HCT116 (cell line): ENCODE data around the gene ATP5F1D. TPM values are rescaled to one million over a fixed set of nuclear protein-coding genes. Genes with fewer than 3 reads are reported as not detected.

Experiments used
- ATAC-seq: fragments of 200-7000 bp; cut with Tn5 transposase; 2 replicates; pipeline ENCODE4 v1.9.1; 2020; ENCODE audit warnings: mild to moderate bottlenecking, moderate library complexity
- BruUV-seq: library from RNA; stranded (reverse); fragments of 400-500 nt; replicated peaks from 2 replicates; lab custom pipeline; 2021; lab: Mats Ljungman, UMichigan
- CTCF ChIA-PET: fragments of 300-600 bp; sonication (Branson Sonifier 250); formaldehyde crosslinking; loops from one replicate; lab custom pipeline; 2021; ENCODE audit warnings: antibody characterized with exemption; lab: Charles Lee
- POLR2A ChIA-PET: fragments of 300-600, 350-600 bp; sonication (Branson Sonifier 250); formaldehyde crosslinking; loops from one replicate; lab custom pipeline; 2021; ENCODE audit warnings: antibody characterized with exemption; lab: Charles Lee
- RAD21 ChIA-PET, 2 experiments: fragments of 300-600 bp; sonication (Branson Sonifier 250); formaldehyde crosslinking; loops; one replicate each; lab custom pipeline; 2023; ENCODE audit warnings: low total read pairs in 2 of 2; ENCODE audit not compliant: uncharacterized antibody in 2 of 2, unreplicated experiment in 2 of 2, low non-redundant PET in 1 of 2; lab: Charles Lee
- DNase-seq: peaks from one replicate; pipeline ENCODE4 v3.0.0-alpha.2; 2010; ENCODE audit warnings: low read depth, low spot score
- H2AFZ ChIP-seq: fragments of 200-600 bp; shearing (Covaris generic), sonication (generic); 2 replicates; pipeline ENCODE4 v1.6.1; 2017; ENCODE audit warnings: low read depth, mixed run types, mixed read lengths, antibody characterized with exemption, low read length; ENCODE audit not compliant: poor library complexity, severe bottlenecking
- H3K27ac ChIP-seq: 2 replicates; pipeline ENCODE4 v1.5.1; 2012; ENCODE audit warnings: low read depth, low read length
- H3K27me3 ChIP-seq: fragments of 200-600 bp; sonication (generic); 2 replicates; pipeline ENCODE4 v1.6.1; 2016; ENCODE audit warnings: mixed run types, low read length, mixed read lengths; ENCODE audit not compliant: insufficient read depth
- H3K36me3 ChIP-seq, 2 experiments: fragments of 200-500 bp in 1 of 2; fragments of 200-600 bp in 1 of 2; sonication (Bioruptor generic) in 1 of 2; sonication (generic) in 1 of 2; 2 replicates each; pipeline versions ENCODE4 v1.5.1 to v1.6.1; 2014 to 2016; ENCODE audit warnings: low read length in 2 of 2, inconsistent platforms in 1 of 2, mixed read lengths in 1 of 2, mixed run types in 1 of 2; ENCODE audit not compliant: insufficient read depth in 2 of 2, control insufficient read depth in 1 of 2
- H3K4me1 ChIP-seq, 2 experiments: fragments of 200-600 bp in 1 of 2; sonication (generic) in 1 of 2; 2 replicates each; pipeline versions ENCODE4 v1.5.1 to v1.6.1; 2012 to 2017; ENCODE audit warnings: low read length in 2 of 2, inconsistent platforms in 1 of 2, mild to moderate bottlenecking in 1 of 2, mixed read lengths in 1 of 2, mixed run types in 1 of 2, moderate library complexity in 1 of 2; ENCODE audit not compliant: insufficient read depth in 2 of 2, control insufficient read depth in 1 of 2
- H3K4me2 ChIP-seq: fragments of 200-600 bp; sonication (generic); 2 replicates; pipeline ENCODE4 v1.6.1; 2017; ENCODE audit warnings: mixed run types, low read length, mixed read lengths
- H3K4me3 ChIP-seq, 2 experiments: fragments of 200-600 bp in 1 of 2; sonication (generic) in 1 of 2; replicated peaks in 1 of 2; 2 replicates each; pipeline ENCODE4 v1.5.1; 2011 to 2016; ENCODE audit warnings: low read length in 2 of 2, control low read depth in 1 of 2, low read depth in 1 of 2, mild to moderate bottlenecking in 1 of 2, mixed read lengths in 1 of 2, mixed run types in 1 of 2
- H3K79me2 ChIP-seq: fragments of 200-600 bp; sonication (generic); 2 replicates; pipeline ENCODE4 v1.6.1; 2017; ENCODE audit warnings: mild to moderate bottlenecking, mixed run types, low read length, moderate library complexity, mixed read lengths; ENCODE audit not compliant: insufficient read depth
- H3K9ac ChIP-seq: fragments of 200-600 bp; sonication (generic); 2 replicates; pipeline ENCODE4 v1.6.1; 2016; ENCODE audit warnings: low read length, mixed read lengths
- H3K9me2 ChIP-seq: fragments of 200-600 bp; sonication (generic), shearing (Covaris generic); 2 replicates; pipeline ENCODE4 v1.6.1; 2017; ENCODE audit warnings: mixed run types, mild to moderate bottlenecking, moderate library complexity; ENCODE audit not compliant: insufficient read depth
- H3K9me3 ChIP-seq, 2 experiments: fragments of 200-500 bp in 1 of 2; fragments of 200-600 bp in 1 of 2; sonication (Bioruptor generic) in 1 of 2; sonication (generic) in 1 of 2; 2 replicates each; pipeline ENCODE4 v1.6.1; 2014 to 2017; ENCODE audit warnings: low read length in 2 of 2, mixed read lengths in 2 of 2, inconsistent platforms in 1 of 2, low read depth in 1 of 2, mild to moderate bottlenecking in 1 of 2, mixed run types in 1 of 2, moderate library complexity in 1 of 2; ENCODE audit not compliant: control insufficient read depth in 1 of 2, insufficient read depth in 1 of 2
- H4K20me1 ChIP-seq: fragments of 200-600 bp; sonication (generic), shearing (Covaris generic); 2 replicates; pipeline ENCODE4 v1.6.1; 2017; ENCODE audit warnings: mixed run types, mild to moderate bottlenecking, moderate library complexity; ENCODE audit not compliant: insufficient read depth
- CBX3 ChIP-seq: IDR thresholded peaks from 2 replicates; pipeline ENCODE4 v1.6.1; 2012; ENCODE audit warnings: low read depth
- CEBPB ChIP-seq: IDR thresholded peaks from 2 replicates; pipeline ENCODE4 v1.6.1; 2012; ENCODE audit warnings: low read depth
- EGR1 ChIP-seq: IDR thresholded peaks from 2 replicates; pipeline ENCODE4 v1.6.1; 2012; ENCODE audit warnings: low read depth
- ELF1 ChIP-seq: IDR thresholded peaks from 2 replicates; pipeline ENCODE4 v1.6.1; 2012; ENCODE audit warnings: low read depth, borderline replicate concordance
- EZH2 ChIP-seq: fragments of 200-600 bp; sonication (generic); IDR thresholded peaks from 2 replicates; pipeline ENCODE4 v1.6.1; 2017; ENCODE audit warnings: antibody characterized with exemption, mixed run types
- EZH2phosphoT487 ChIP-seq: fragments of 200-600 bp; IDR thresholded peaks from 2 replicates; pipeline ENCODE4 v1.6.1; 2018; ENCODE audit warnings: antibody characterized with exemption, borderline replicate concordance
- FOSL1 ChIP-seq: IDR thresholded peaks from 2 replicates; pipeline ENCODE4 v1.6.1; 2012; ENCODE audit warnings: low read depth
- JUND ChIP-seq: IDR thresholded peaks from 2 replicates; pipeline ENCODE4 v1.6.1; 2012
- POLR2A ChIP-seq: IDR thresholded peaks from 2 replicates; pipeline ENCODE4 v1.7.0; 2011; ENCODE audit warnings: borderline replicate concordance; ENCODE audit not compliant: insufficient read depth, insufficient read length; ENCODE audit errors: extremely low read depth
- POLR2AphosphoS5 ChIP-seq: IDR thresholded peaks from 2 replicates; pipeline ENCODE4 v1.6.1; 2011; ENCODE audit warnings: mild to moderate bottlenecking, low read depth, low read length, moderate library complexity
- RAD21 ChIP-seq: IDR thresholded peaks from 2 replicates; pipeline ENCODE4 v1.6.1; 2012; ENCODE audit warnings: low read depth, mild to moderate bottlenecking
- SIN3A ChIP-seq: IDR thresholded peaks from 2 replicates; pipeline ENCODE4 v1.6.1; 2012; ENCODE audit warnings: low read depth
- SP1 ChIP-seq: IDR thresholded peaks from 2 replicates; pipeline ENCODE4 v1.6.1; 2012; ENCODE audit warnings: low read depth
- SRF ChIP-seq: IDR thresholded peaks from 2 replicates; pipeline ENCODE4 v1.6.1; 2012; ENCODE audit warnings: low read depth
- TCF7L2 ChIP-seq: IDR thresholded peaks from 2 replicates; pipeline ENCODE4 v1.7.0; 2011; ENCODE audit warnings: borderline replicate concordance, inconsistent platforms; ENCODE audit not compliant: insufficient read depth, insufficient read length; ENCODE audit errors: extremely low read depth
- YY1 ChIP-seq: IDR thresholded peaks from 2 replicates; pipeline ENCODE4 v1.6.1; 2011; ENCODE audit warnings: low read length, low read depth, moderate library complexity, mild to moderate bottlenecking; ENCODE audit not compliant: insufficient replicate concordance; ENCODE audit errors: extremely low read depth
- ZFX ChIP-seq: fragments of 450-650 bp; IDR thresholded peaks from 2 replicates; pipeline ENCODE4 v1.6.1; 2017
- ZNF274 ChIP-seq: fragments of 200-500 bp; sonication (Bioruptor generic); IDR thresholded peaks from 2 replicates; pipeline ENCODE4 v1.6.1; 2014; ENCODE audit warnings: mild to moderate bottlenecking, low read depth, low read length, inconsistent platforms
- intact Hi-C: fragments of 100-400 bp; cut with micrococcal nuclease; formaldehyde crosslinking; loops from 2 replicates; pipeline ENCODE4 v1.10.0; 2022
- total RNA-seq: library from RNA; stranded (reverse); gene quantifications from one replicate; pipeline ENCODE4 v1.2.1, GENCODE V29; 2021; ENCODE audit not compliant: unreplicated experiment
- TF ChIP-seq, protein P1 (sequence below): IDR thresholded peaks from 2 replicates; pipeline ENCODE4 v1.6.1; 2012
- TF ChIP-seq, protein P2 (sequence below): IDR thresholded peaks from 2 replicates; pipeline ENCODE4 v1.6.1; 2012; ENCODE audit warnings: low read depth

The ATP5F1D gene
- total RNA-seq, 1 experiment from 2014 or later: 428 TPM

DNA sequence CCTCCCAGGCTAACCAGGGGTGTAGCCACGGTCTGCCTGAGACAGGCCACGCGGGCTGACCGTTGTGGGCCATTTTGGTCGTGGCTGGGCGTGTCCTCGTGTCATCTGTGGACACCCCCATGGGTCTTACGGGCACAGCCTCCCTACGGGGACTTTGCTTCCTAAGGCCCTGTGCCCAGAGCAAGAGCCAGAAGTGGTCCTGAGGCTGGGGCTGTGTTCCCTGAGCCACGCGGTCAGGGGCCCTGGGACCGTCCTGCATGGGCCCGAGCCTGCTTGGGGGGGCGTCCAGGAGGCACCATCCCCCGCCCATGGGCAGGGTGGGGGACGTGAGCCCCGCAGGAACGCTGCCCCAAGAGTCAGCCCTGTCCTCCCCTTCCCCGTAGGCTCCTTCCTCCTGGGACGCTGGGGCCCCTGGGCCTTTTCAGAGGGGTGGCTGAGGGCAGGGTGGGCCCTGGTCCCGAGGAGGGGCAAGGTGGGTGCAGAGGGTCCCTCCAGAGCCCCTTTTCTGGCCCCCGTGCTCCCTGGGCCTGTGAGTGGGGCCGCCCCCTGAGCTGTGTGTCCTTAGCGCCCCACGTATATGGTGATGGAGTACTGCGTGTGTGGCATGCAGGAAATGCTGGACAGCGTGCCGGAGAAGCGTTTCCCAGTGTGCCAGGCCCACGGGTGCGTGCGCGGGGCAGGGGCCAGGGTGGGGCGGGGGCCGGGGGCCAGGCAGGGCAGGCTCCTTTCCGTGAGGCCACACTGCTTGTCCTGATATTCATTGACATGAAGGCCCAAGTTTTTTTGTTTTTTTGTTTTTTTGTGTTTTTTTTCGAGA is 22.6 kb upstream of the ATP5F1D start:
- intact Hi-C loops: no loop called here
- Histone ChIP-seq H3K27me3 (no peaks in the 10 kb centered on the region), H3K4me1 (peaks cover 13 to 44% of the 10 kb centered on the region in 2 experiments), H3K9me3 (no peaks in the 10 kb centered on the region), H3K4me3 (no peak overlapping the region), H4K20me1 (no peaks in the 10 kb centered on the region), H3K36me3 (peaks cover 2 to 6% of the 10 kb centered on the region in 2 experiments; a peak in 2 of 4 replicates), H3K4me2 (no peak overlapping the region), H2AFZ (no peak overlapping the region), H3K79me2 (peaks cover 63% of the 10 kb centered on the region), H3K9ac (no peak overlapping the region), H3K9me2 (no peaks in the 10 kb centered on the region), H3K27ac (peak overlapping the region; percentile 25; the same call in 1 of the 2 replicates)
- CTCF ChIA-PET: interaction anchor here (0.6 to 1.7 kb wide), 3 partner anchors 9 to 106 kb away, joined by 3 to 4 read pairs (median 3); partner anchors contain the start of gene CIRBP
- RAD21 ChIA-PET: no interaction called here
- ATAC-seq (no peak), DNase-seq (no peak)
- BruUV-seq: no TSS peak
- POLR2A ChIA-PET: no interaction called here
- no peak for TF ChIP-seq CBX3
- TF ChIP-seq ELF1: no peak
- TF ChIP-seq YY1: no peak
- no peak for TF ChIP-seq SP1
- no peak for TF ChIP-seq EZH2
- TF ChIP-seq, protein P1, sequence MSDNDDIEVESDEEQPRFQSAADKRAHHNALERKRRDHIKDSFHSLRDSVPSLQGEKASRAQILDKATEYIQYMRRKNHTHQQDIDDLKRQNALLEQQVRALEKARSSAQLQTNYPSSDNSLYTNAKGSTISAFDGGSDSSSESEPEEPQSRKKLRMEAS: no peak
- no peak for TF ChIP-seq EZH2phosphoT487
- TF ChIP-seq RAD21: no peak
- TF ChIP-seq FOSL1: no peak
- no peak for TF ChIP-seq SIN3A
- no peak for TF ChIP-seq POLR2A
- no peak for TF ChIP-seq ZNF274
- no peak for TF ChIP-seq JUND
- TF ChIP-seq POLR2AphosphoS5: no peak
- TF ChIP-seq EGR1: no peak
- TF ChIP-seq TCF7L2: no peak
- TF ChIP-seq, protein P2, sequence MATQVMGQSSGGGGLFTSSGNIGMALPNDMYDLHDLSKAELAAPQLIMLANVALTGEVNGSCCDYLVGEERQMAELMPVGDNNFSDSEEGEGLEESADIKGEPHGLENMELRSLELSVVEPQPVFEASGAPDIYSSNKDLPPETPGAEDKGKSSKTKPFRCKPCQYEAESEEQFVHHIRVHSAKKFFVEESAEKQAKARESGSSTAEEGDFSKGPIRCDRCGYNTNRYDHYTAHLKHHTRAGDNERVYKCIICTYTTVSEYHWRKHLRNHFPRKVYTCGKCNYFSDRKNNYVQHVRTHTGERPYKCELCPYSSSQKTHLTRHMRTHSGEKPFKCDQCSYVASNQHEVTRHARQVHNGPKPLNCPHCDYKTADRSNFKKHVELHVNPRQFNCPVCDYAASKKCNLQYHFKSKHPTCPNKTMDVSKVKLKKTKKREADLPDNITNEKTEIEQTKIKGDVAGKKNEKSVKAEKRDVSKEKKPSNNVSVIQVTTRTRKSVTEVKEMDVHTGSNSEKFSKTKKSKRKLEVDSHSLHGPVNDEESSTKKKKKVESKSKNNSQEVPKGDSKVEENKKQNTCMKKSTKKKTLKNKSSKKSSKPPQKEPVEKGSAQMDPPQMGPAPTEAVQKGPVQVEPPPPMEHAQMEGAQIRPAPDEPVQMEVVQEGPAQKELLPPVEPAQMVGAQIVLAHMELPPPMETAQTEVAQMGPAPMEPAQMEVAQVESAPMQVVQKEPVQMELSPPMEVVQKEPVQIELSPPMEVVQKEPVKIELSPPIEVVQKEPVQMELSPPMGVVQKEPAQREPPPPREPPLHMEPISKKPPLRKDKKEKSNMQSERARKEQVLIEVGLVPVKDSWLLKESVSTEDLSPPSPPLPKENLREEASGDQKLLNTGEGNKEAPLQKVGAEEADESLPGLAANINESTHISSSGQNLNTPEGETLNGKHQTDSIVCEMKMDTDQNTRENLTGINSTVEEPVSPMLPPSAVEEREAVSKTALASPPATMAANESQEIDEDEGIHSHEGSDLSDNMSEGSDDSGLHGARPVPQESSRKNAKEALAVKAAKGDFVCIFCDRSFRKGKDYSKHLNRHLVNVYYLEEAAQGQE: no peak
- TF ChIP-seq CEBPB: no peak
- no peak for TF ChIP-seq ZFX
- TF ChIP-seq SRF: no peak
